Measurements from ENCODE around the gene SYT7.
"Not testable (repeated sequence)": the region's sequence is repeated elsewhere in the genome, so short reads cannot be mapped to it uniquely, and the experiment has no call there.

DNA sequence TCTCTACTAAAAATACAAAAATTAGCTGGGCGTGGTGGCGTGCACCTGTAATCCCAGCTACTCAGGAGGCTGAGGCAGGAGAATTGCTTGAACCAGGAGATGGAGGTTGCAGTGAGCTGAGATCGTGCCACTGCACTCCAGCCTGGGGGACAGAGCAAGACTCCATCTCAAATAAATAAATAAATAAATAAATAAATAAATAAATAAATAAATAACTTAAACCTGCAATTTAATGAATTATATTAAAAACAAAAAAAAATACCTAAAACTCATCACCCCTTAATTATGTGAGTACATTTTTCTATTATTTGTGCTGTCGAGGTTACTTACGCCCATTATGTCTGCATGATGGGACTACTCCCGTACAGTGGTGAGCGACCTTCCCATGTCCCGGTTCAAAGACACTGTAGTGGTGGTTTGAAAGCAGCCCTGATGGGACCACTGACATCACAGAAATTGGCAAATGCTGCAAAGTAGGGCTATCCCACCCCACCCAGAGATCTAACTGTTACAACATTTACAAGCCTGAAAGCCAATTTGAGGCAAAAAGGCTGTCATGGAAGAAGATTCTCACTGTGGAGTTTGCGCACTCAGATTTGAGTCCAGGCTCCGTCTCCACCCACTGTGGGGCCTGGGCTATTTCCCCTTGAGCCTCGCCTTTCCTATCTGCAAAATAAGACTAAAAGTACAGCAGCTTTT, 101.4 kb downstream of the SYT7 start:
- TF ChIP-seq POLR2A (IDR thresholded peaks at IDR 0.05; ENCODE audit: low read depth, low read length); PAX5 (IDR thresholded peaks at IDR 0.05; ENCODE audit: insufficient read depth, low read length, severe bottlenecking); POLR2AphosphoS5 (IDR thresholded peaks at IDR 0.05; ENCODE audit: low read depth, low read length); POU2F2 (IDR thresholded peaks at IDR 0.05; ENCODE audit: low read depth, low read length); TAF1 (IDR thresholded peaks at IDR 0.05; ENCODE audit: low read depth, low read length): not testable (repeated sequence)

Data from GM12891 (cell line).